Stimulated activated CD8-positive, alpha-beta memory T cell treated with anti-CD3 and anti-CD28 coated beads, Interleukin-12 subunit alpha, Interleukin-12 subunit beta, amount 100 ng/mL, for 4 hours (primary cell): ENCODE data around the gene GPS2.

Experiments
- DNase-seq: peaks from one replicate; pipeline ENCODE4 v3.0.0-alpha.2; 2020; ENCODE audit warnings: low read depth

Gene GPS2

DNA sequence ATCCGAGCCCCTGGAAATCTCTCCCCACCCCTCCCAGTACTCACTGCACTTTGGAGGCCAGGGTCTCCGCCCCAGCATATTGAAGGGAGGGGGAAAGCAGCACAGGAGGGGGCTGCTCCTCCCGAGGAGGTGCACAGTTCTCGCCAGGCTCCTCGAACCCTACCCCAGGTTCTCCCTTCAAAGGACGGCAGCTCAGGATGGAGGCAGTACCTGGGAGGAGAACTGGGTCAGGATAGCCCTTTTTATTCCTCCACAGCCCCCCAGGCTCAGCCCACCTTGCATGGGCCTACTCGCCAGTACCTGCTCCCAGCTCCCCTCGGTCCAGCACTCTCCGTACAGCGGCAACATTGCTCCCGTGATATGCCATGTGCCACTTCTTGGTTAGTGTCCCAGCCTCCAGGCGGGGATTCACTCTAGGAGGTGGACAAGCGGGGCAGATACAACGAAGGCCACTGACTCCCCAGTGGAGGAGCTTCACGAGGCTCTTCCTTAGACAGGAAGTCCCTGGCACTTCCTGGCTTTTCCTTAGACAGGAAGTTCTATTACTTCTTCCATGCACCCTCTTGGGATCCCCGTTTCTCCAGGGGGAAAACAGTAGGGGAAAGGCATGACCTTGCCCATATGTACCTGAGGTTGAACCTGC is 2.1 kb upstream of the GPS2 start:
- no peak for DNase-seq

DNA sequence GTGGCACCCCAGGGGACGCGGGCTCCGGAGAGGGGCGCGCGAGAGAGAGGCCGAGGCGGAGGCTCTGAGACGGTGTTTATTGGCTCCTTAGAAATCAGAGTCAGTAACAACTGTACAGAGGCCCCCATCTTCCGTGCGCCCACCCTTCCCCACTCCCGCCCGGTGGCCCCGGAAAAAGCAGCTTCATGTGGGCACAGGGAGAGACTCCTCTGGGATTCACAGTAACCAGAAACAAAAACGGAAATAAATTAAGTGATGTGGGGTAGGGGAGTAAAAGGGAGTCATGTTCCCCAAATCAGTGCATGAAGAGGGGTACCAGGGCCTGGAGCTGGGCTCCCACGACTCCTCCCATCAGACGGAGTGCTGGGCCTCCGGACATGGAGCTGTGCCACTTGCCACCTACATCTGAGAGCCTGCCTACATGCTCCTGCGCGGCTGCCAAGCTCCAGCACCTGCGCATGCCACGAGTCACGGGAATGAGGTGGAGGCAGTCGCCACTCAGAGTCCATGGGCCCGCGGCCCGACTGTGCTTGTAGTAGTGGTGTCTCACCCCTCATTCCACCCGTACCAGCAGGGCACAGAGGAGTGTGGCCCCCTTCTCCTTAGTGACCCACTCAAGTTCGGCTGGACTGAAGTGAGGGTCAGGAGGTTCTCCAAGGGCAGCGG is 543 bp upstream of the GPS2 start:
- no peak for DNase-seq

DNA sequence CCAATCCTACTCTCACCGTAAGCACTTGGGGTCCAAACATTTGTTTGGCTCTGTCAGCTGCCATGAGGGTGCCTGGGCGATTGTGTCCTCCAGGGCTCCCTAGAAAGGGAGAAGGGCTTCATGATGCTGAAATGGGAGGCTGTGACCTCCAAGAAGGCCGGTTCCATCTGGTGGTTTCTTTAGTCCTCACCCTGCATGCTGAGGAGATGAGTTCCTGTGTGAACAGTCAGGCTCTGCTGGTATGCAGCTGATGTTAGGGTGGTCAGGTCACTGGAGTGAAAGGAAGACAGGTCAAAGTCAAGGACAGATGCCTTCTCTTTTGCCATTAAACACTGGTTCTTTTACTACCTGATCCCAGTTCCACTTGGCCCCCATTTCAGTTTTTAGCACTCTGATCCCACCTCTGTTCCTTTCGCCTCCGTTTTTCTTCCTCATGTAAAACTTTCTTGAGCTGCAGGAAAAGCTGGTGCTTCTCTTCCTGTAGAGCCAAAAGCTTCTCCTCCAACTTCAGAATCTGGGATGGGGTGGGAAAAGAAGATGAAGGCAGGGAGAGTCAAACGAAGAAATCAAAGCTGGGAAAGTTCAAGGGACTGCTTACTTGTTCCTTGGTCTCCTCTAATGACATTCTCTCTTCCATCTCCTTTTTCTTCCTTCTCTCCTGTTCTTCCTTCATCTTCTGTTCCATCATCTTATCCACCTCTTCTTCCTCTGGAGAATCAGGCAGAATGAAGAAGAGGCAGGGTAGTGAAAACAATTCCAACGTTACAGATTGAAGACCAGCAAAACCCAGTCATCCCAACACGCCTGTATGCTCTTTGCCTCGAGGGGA is 1.1 kb downstream of the GPS2 start:
- no peak for DNase-seq

DNA sequence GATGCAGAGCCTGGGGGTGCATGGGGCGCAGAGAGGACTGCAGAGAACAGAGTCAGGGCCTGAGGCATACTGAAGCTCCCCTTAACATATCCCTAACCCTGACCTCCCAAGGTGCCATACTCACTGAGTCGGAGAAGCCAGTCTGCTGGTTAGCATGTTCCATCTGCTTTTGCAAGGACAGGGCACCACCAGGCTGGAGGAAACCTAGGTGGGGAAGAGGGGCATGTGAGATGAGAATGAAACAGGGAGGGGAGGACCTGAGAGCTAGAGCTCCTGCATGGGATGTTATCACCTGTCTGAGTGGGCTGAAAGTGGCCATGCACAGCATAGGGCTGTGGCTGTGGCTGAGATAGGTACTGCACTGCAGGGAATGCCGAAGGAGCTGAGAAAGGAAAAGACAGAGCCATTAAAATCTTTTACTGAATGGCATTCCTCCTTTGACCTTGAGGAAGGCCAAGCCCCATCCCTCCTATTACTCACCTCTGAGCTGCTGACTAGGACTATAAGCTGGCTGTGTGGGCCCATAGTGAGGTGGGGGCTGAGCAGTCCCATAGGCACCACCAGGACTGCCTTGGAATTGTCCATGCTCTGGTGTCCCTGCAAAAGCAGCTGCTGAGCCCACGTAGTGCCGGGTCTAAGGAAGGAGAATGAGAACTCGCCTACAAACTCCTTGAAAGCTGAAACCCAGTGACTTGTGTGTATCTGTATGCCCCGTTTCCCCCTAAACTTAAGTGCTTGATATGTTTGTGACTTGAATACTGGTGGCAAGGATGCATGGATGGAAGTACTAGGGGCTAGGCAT is 1.9 kb downstream of the GPS2 start:
- DNase-seq: no peak

DNA sequence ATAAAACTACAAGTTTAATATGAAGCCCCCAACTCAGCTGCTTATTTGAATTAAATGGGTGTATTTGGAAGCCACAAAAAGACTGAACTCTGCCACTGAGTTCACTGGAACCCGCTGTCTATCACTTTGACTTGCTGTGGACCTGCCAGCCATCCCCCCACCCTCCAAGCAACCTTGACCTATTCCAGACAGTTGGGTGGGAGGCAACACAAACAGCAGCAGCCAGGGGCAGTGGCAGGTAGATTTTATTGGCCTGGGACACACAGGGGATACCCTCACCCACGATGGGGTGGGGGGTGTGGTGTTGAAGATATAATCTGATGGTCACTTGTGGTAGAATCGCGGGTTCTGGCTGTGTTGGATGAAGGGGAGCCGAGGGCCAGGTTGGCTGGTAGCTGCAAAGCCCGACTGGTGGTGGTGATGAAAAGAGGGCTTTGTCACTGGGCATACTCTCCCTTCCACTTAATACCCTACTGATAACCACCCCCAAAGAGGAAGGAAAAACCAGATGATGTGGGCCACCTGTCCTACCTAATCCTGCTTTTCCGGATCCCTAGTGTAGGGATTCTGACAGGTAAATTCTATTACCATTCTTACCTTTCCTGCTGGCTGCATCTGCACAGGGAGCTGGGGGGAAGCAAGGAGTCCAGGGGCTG is 2.6 kb downstream of the GPS2 start:
- no peak for DNase-seq

DNA sequence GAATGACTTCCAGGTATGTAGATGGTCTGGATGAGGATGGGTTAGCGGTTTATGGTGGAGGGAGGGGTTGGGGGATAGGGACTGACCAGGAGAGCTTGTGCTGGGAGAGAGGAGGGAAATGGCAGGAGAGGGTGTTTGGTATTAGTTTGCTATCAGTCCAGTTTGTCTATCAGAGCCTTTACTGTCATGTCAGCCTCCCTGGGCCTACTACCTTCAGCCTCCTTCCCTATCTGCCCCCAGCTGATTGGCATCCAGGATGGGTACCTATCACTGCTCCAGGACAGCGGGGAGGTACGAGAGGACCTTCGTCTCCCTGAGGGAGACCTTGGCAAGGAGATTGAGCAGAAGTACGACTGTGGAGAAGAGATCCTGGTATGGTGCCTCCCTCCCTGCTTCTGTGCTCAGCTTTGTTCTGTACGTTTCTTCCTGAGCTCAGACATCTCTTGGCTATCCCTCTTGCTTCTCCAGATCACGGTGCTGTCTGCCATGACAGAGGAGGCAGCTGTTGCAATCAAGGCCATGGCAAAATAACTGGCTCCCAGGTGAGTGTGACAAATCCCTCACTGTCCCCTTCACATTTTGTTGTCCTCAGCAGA is 4.0 kb downstream of the GPS2 start:
- DNase-seq: no peak

DNA sequence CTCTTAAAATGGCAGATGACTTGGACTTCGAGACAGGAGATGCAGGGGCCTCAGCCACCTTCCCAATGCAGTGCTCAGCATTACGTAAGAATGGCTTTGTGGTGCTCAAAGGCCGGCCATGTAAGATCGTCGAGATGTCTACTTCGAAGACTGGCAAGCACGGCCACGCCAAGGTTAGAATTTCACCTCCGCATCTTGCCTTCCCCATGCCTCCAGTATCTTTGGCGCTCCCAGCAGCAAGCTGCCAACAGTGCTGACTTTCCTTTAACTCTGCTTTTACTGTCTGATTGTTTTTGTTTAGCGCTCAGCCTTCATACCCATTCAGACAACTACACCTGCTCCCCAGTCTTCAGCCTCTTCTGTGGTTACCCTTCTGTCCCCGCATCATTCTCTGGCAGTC is 5.5 kb downstream of the GPS2 start:
- DNase-seq: no peak

DNA sequence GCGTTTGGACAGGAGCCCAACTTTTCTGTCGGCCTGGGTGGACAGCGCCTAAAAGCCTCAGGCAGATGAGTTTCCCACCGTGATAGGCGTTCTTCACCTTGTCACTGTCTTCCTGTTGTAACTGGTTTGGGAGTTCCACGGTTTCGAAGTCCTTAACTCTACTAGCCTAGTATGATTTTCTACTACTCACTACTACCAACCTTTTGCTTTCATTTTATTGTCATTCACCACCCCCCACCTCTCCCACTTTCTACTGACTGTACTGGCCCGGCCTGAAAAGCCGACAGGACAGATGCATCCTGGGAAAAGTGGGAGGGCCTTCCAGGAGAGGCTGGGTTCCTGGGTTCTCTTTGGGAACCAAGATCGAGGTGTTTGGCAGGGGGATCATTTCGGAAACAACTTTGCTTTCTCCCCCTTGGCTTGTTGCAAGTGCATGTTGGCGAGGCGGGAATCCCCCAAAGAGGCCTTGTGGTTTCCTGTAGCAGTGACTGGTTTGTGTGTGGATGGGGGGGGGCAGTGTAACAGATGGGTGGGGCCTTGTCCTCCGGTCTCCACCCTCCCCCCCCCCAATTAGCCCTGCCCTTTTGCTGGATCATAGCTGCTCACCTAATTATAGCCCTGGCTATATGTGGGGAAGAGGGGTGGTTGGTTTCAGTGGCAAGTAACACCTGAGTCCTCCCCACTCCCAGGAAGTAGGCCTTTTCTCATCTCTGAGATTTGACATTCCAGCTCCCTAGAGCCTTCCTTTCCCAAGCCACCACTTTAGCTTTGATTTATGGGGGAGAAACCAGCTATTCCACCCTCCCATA is 6.3 kb downstream of the GPS2 start:
- DNase-seq: peak; percentile 77

DNA sequence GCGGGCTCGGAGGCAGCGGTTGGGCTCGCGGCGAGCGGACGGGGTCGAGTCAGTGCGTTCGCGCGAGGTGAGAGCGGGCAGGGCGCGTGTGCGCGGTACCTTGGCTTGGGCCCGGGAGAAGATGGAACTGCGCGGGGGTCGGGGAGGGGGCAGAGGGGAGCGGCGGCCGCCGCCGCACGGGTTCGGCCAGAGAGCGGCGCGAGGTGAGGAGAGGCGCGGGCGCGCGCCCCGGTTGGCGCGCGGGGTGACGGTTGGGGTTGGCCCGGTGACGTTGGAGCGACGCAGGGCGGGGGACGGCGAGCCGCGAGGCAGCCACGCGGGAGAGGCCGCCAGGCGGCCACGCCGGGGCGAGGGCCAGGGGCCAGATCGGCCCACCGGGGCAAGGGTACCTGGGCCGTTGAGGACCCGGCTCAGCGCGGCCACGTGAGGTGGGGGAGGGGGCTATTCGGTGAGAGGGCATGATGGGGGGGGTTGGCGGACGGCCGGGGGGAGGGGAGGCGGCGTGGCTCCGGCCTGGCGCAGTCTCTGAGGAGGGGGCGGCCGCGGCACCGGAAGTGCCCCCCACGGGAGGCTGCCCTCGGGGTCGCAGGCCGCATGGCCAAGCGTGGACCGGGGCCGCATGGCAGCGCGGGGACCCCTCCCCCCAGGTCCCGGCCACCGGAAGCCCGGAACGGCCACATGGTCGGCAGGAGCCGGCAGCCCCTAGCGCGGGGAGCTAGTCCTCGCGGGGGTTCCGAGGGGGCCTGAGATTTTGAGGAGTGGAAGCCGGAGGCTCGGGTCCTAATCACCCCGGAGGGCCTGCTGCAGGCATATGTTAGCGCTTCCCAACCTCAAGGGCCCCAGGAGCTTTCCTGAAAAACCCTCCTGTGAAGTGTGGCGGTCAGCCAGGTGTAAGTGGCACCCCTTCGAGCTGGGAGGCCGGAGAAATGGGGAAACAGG is 7.2 kb downstream of the GPS2 start:
- DNase-seq: peak; percentile 31

DNA sequence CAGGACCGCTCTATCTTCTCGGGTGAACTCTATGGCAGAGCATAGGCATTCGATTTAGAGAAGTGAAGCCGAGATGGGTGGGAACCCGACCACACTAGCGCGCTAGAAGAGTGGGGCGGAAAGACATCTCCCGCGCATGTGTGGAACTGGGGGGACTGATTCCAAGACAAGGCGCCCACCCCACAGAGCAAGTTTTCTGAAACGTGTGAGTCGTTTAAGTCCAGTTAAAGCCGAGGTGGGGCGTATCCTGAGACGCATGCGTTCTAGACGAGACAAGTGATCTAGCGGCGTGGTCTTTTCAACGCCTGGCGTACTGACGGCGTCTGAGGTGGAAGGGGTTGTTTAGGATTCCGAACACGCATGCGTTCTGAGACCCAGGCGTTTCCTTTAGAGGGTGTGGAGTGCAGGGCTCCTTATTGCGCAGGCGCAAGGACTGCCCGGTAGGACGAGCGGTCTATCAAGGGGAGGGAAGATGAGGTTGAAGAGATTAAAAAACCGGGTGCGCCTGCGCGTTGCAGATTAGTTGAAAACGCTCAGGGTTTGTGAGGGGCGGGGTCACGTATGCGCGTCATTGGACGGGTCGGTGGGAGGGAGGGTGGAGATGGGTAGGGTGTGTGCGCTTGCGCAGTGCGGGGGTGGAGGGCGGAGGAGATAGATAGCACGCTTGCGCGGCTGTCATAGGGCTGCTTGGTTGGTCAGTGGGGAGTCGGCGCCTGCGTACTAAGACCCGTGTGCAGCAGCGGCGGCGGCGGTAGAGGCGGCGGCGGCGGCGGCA is 8.1 kb downstream of the GPS2 start, which contains the start of gene EIF5A:
Gene EIF5A, plus strand, starts transcription at position 718 of the 775 bp plus-strand sequence. CDS start 2,008 bp downstream, outside the sequence.
- DNase-seq: peak; percentile 100

DNA sequence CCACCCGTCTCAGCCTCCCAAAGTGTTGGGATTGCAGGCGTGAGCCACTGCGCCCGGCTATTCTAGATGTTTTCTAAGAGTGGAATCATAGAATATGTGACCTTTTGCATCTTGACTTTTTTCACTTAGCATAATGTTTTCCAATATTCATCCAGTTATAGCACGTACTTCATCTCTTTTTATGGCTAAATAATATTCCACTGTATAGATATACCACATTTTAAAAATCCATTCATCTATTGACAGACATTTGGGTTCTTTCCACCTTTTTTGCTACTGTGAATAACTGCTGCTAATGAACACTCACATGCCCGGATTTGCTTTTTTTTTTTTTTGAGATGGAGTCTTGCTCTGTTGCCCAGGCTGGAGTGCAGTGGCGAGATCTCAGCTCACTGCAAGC is 11.0 kb downstream of the GPS2 start:
- DNase-seq: no peak

DNA sequence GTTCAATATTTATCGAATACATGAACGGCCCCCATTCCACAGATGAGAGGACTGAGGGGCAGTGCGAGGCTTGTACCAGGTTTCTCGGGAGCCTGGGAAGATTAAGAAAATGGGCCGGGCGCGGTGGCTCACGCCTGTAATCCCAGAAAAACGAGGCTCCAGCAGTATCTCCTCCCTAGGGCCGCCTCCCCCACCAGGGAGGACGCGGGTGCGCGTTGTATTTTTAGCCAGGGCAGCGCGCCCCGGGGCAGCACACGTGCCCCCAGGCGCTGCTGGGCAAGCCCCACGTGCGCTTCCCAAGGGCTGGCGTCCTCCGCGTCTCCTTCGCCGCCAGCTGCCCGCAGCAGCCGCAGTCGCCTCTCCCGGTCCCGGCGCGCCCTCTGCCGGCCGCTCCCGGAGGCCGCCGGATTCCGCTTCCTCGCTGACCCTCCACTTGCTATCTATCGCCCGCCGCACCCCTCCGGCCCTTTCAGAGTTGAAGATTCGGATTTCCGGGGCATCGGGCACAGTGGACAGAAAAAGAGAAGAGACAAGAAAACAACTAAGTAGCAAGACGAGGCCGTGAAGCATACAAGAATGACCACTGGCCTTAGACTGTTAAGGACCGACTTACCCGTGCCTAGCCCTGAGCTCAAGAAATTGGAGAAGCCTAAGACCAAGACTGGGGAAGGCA is 18.8 kb downstream of the GPS2 start:
- DNase-seq: peak; percentile 49

DNA sequence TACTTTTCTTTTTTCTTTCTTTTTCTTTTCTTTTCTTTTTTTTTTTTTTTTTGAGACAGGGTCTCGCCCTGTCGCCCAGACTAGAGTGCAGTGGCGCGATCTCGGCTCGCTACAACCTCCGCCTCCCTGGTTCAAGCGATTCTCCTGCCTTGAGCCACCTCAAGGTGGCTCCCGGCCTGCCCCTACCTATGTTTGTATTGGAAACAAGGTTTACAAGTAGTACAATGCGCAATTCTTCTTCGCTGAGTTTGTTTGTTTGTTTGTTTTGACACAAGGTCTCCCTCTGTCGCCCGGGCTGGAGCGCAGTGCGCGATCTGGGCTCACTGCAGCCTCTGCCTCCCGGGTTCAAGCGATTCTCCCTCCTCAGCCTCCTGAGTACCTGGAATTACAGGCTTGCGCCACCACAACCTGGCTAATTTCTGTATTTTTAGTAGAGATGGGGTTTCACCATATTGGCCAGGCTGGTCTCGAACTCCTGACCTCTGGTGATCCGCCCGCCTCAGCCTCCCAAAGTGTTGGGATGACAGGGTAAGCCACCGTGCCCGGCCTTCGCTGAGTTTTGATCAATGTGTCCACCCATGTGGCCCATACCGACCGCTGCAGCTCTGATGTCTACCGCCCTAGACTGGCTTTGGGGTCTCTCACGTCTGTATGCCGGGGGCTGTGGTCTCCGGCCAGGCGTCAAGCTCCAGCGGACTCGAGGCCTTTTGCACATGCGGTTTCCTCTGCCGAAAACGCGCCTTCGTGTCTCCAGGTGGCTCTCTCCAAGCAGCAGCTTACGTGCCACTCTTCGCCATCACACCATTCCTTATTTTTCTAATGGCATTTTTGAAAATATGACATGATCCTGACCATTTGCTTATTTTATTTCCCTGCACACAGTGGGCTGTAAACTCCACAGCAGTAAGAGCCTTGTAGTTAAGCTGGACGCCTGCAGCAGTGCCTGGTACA is 19.7 kb downstream of the GPS2 start:
- DNase-seq: no peak

DNA sequence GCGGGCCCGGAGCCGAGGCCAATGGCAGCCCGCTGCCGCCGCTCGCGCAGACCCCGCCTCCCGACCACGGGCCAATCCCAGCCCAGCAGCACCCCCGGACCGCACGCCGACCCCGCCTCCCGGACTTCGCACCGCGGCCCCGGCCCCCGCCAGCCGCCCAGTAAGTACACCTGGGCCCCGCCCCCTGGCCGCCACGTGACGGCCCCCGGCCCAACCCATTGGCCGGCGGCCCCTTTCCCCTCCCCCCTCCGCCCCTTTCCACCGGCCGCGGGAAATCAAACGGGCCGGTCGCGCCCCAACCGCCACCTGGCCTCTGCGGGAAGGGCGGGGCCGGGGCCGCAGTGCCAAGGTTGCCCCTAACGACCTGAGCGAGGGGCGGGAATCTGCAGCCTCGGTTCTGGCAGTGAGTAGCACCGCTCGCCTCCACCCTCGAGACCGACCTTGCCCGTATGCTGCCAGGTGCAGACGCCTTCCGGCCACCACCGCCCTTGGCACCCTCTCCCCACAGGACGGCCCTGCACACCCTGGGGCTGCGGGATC is 20.5 kb downstream of the GPS2 start, which contains the start of gene YBX2:
Gene YBX2, minus strand, starts transcription at position 26 of the 540 bp plus-strand sequence. CDS start 139 bp downstream, outside the sequence.
- peak; percentile 59 for DNase-seq

DNA sequence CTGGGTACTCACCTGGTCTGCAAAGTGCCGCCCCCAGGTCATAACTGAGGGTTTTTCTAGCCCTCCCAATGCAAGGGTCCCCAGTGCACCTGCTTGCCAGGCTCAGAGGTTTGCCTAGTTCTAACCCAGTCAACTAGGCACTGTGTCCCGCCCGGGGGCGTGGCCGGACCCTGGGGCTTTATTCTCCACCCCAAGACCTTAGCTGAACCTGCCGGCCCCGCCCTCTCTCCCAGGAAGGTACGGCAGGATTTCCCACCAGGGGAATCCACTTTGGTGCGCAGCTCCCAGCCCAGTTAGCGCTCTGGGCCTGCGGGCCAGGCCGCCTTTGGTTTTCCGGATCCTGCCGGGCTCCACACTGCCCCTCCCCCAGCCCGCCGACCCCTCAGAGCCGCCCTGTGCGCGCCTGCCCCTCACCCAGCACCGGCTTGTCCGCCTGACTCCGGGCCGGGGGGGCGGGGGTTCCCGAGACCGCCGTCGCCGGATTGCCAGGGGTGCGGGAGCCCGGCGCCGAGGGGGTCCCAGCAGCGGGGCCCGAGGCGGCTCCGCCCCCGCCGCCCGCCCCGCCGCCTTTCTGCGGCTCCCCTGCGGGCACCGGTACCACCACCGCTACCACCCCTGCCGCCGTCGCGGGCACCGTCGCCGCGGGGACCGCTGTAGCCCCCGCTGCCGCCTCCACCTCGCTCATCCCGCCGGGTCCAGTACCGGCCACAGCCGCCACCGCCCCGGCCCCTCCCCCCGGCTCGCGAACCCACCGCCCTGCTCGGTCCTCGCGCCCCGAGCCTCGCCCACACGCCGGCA is 21.1 kb downstream of the GPS2 start:
- DNase-seq: no peak
